Measurements from ENCODE around the gene ABCC4.

Gene ABCC4

GRCh38 chr13:95258098-95258497 lies 43.2 kb downstream of the ABCC4 start:
- DNase-seq (ENCODE audit: low read depth in 2 of 2): no peak

GRCh38 chr13:95256091-95256490 lies 45.2 kb downstream of the ABCC4 start:
- DNase-seq (ENCODE audit: low read depth in 2 of 2): peak; percentile 80 to 82

- no peak for DNase-seq (ENCODE audit: low read depth in 2 of 2)
Observed at GRCh38 chr13:95255072-95255732, 46.0 kb downstream of the ABCC4 start.

GRCh38 chr13:95254339-95254738 lies 46.9 kb downstream of the ABCC4 start:
- DNase-seq (ENCODE audit: low read depth in 2 of 2): no peak

GRCh38 chr13:95253033-95253432 lies 48.2 kb downstream of the ABCC4 start:
- DNase-seq (ENCODE audit: low read depth in 2 of 2): no peak

- no peak for DNase-seq (ENCODE audit: low read depth in 2 of 2)
Observed at GRCh38 chr13:95251641-95252040, 49.6 kb downstream of the ABCC4 start.

GRCh38 chr13:95250961-95251360 lies 50.3 kb downstream of the ABCC4 start:
- no peak for DNase-seq (ENCODE audit: low read depth in 2 of 2)

GRCh38 chr13:95248953-95249352 lies 52.3 kb downstream of the ABCC4 start:
- DNase-seq (ENCODE audit: low read depth in 2 of 2): no peak

- DNase-seq (ENCODE audit: low read depth in 2 of 2): no peak
Observed at GRCh38 chr13:95247852-95248251, 53.4 kb downstream of the ABCC4 start.

- DNase-seq (ENCODE audit: low read depth in 2 of 2): no peak
Observed at GRCh38 chr13:95247171-95247570, 54.1 kb downstream of the ABCC4 start.

- DNase-seq (ENCODE audit: low read depth in 2 of 2): no peak
Observed at GRCh38 chr13:95246292-95247082, 54.8 kb downstream of the ABCC4 start.

- no peak for DNase-seq (ENCODE audit: low read depth in 2 of 2)
Observed at GRCh38 chr13:95245071-95245470, 56.2 kb downstream of the ABCC4 start.

- no peak for DNase-seq (ENCODE audit: low read depth in 2 of 2)
Observed at GRCh38 chr13:95243207-95243606, 58.0 kb downstream of the ABCC4 start.

GRCh38 chr13:95241321-95241720 lies 59.9 kb downstream of the ABCC4 start:
- DNase-seq (ENCODE audit: low read depth in 2 of 2): no peak

- DNase-seq (ENCODE audit: low read depth in 2 of 2): no peak
Observed at GRCh38 chr13:95239283-95239682, 62.0 kb downstream of the ABCC4 start.

GRCh38 chr13:95237310-95237870 lies 63.9 kb downstream of the ABCC4 start:
- no peak for DNase-seq (ENCODE audit: low read depth in 2 of 2)

GRCh38 chr13:95236774-95237173 lies 64.5 kb downstream of the ABCC4 start:
- DNase-seq (ENCODE audit: low read depth in 2 of 2): no peak

- no peak for DNase-seq (ENCODE audit: low read depth in 2 of 2)
Observed at GRCh38 chr13:95235974-95236373, 65.3 kb downstream of the ABCC4 start.

- DNase-seq (ENCODE audit: low read depth in 2 of 2): no peak
Observed at GRCh38 chr13:95235199-95235756, 66.0 kb downstream of the ABCC4 start.

GRCh38 chr13:95234242-95234641 lies 67.0 kb downstream of the ABCC4 start:
- DNase-seq (ENCODE audit: low read depth in 2 of 2): no peak

- DNase-seq (ENCODE audit: low read depth in 2 of 2): peak in 1 of 2 experiments; percentile 26
Observed at GRCh38 chr13:95233026-95233635, 68.1 kb downstream of the ABCC4 start.

GRCh38 chr13:95231393-95231792 lies 69.9 kb downstream of the ABCC4 start:
- DNase-seq (ENCODE audit: low read depth in 2 of 2): no peak

Data from fibroblast of skin of left biceps (primary cell).